ENCODE results near the gene NEDD4L.

The NEDD4L gene

DNA sequence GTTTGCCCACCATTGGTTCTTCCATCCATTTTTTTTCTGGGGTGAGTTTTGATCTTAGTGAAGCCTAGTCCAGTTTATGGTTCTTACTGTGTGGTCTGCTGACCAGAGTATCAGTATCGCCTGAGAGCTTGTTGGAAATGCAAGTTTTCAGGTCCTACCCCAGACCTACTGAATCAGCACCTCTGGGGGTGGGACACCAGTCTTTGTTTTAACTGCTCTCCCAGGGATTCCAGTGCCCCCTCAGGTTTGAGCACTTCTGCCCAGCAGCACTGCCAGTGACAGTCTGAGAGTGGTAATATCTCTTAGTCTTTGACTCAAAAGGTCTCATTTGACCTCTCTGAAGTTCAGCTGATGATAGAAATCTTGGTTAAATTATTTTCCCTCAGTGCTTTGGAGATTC, 315.6 kb downstream of the NEDD4L start:
- Histone ChIP-seq H3K27me3 (no peaks in the 10 kb centered on the region), H3K9me3 (no peaks in the 10 kb centered on the region), H3K4me3 (ENCODE audit: low read depth, low read length) (no peak overlapping the region), H3K4me1 (no peaks in the 10 kb centered on the region), H3K36me3 (no peaks in the 10 kb centered on the region)
- DNase-seq = no peak
- TF ChIP-seq CTCF (IDR thresholded peaks at IDR 0.05; ENCODE audit: low read depth, low read length) = no peak

GRCh38 chr18:58360324-58360723, 316.3 kb downstream of the NEDD4L start:
- no peaks in the 10 kb centered on the region for H3K4me1 ChIP-seq
- no peaks in the 10 kb centered on the region for H3K36me3 ChIP-seq
- no peaks in the 10 kb centered on the region for H3K27me3 ChIP-seq
- no peak for TF ChIP-seq CTCF (IDR thresholded peaks at IDR 0.05; ENCODE audit: low read depth, low read length)
- no peak for DNase-seq
- no peaks in the 10 kb centered on the region for H3K9me3 ChIP-seq
- no peak overlapping the region for H3K4me3 ChIP-seq (ENCODE audit: low read depth, low read length)

GRCh38 chr18:58361212-58361611, 317.2 kb downstream of the NEDD4L start:
- no peak for DNase-seq
- Histone ChIP-seq H3K27me3 (no peaks in the 10 kb centered on the region), H3K36me3 (no peaks in the 10 kb centered on the region), H3K4me1 (no peaks in the 10 kb centered on the region), H3K4me3 (ENCODE audit: low read depth, low read length) (no peak overlapping the region), H3K9me3 (no peaks in the 10 kb centered on the region)
- no peak for TF ChIP-seq CTCF (IDR thresholded peaks at IDR 0.05; ENCODE audit: low read depth, low read length)

GRCh38 chr18:58362027-58362575, 318.1 kb downstream of the NEDD4L start:
- TF ChIP-seq CTCF (IDR thresholded peaks at IDR 0.05; ENCODE audit: low read depth, low read length) = no peak
- DNase-seq = no peak

GRCh38 chr18:58362829-58363271, 318.8 kb downstream of the NEDD4L start:
- Histone ChIP-seq H3K9me3 (no peaks in the 10 kb centered on the region), H3K4me1 (no peaks in the 10 kb centered on the region), H3K4me3 (ENCODE audit: low read depth, low read length) (no peak overlapping the region), H3K36me3 (no peaks in the 10 kb centered on the region), H3K27me3 (no peaks in the 10 kb centered on the region)
- no peak for DNase-seq
- no peak for TF ChIP-seq CTCF (IDR thresholded peaks at IDR 0.05; ENCODE audit: low read depth, low read length)

More at GRCh38 chr18:58362027-58362575, 318.1 kb downstream of the NEDD4L start:
- H3K27me3 ChIP-seq = no peaks in the 10 kb centered on the region
- no peaks in the 10 kb centered on the region for H3K36me3 ChIP-seq
- H3K9me3 ChIP-seq = no peaks in the 10 kb centered on the region
- H3K4me1 ChIP-seq = no peaks in the 10 kb centered on the region
- H3K4me3 ChIP-seq (ENCODE audit: low read depth, low read length) = no peak overlapping the region

DNA sequence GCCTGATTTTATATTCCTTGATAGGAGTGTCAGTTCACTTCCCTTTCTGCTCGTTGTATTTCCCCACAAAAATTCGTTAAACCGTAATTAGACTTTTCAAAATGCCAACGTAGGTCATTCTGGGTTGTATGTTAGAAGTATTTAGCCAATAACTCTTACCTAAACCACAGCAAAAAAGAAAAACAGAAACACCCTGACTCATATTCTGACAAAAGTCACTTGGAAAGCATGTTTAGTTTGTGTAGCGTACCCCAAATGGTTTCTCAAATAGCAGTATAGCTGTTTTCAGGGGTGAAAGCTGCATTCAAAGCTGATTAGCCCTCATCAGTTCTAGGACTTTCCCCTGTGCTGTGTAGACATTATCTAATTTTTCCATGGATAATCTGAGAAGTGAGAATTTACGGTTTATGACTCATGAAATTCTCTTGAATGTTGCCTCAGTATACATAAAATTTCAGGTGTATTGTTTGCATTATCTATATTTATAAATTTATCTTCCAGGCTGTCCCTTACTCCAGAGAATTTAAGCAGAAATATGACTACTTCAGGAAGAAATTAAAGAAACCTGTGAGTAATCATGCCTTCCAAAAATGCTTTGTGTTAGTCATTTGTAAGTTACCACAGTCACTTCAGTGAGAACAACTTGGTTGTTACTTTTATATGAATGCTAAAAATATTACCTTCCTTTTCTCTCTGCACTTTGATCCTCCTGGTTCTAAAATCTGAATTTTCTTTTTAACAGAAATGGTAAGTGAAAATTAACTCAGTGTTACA, 319.9 kb downstream of the NEDD4L start:
- no peaks in the 10 kb centered on the region for H3K36me3 ChIP-seq
- no peak overlapping the region for H3K4me3 ChIP-seq (ENCODE audit: low read depth, low read length)
- no peak for DNase-seq
- TF ChIP-seq CTCF (IDR thresholded peaks at IDR 0.05; ENCODE audit: low read depth, low read length) = no peak
- H3K4me1 ChIP-seq = no peaks in the 10 kb centered on the region
- H3K9me3 ChIP-seq = no peaks in the 10 kb centered on the region
- no peaks in the 10 kb centered on the region for H3K27me3 ChIP-seq
